Activated CD8-positive, alpha-beta T cell treated with anti-CD3 and anti-CD28 coated beads for 36 hours (primary cell): ENCODE results near the gene NR1H2. TPM values are rescaled to one million over a fixed set of nuclear protein-coding genes. Genes with fewer than 3 reads are reported as not detected.
"Not testable (repeated sequence)": the region's sequence is repeated elsewhere in the genome, so short reads cannot be mapped to it uniquely, and the experiment has no call there.

ENCODE experiments used
- ATAC-seq: fragments of 200-7000 bp; cut with Tn5 transposase; one replicate; pipeline ENCODE4 v1.10.0; 2021; ENCODE audit warnings: mild to moderate bottlenecking, moderate library complexity
- CTCF ChIA-PET: fragments of 350-600 bp; sonication (Branson Sonifier 250); formaldehyde crosslinking; loops from one replicate; lab custom pipeline; 2021; ENCODE audit warnings: antibody characterized with exemption; lab: Charles Lee
- POLR2A ChIA-PET: fragments of 350-600 bp; sonication (Branson Sonifier 250); formaldehyde crosslinking; loops from one replicate; lab custom pipeline; 2021; ENCODE audit warnings: antibody characterized with exemption; lab: Charles Lee
- DNase-seq: peaks from one replicate; pipeline ENCODE4 v3.0.0-alpha.2; 2020
- H3K27ac Mint-ChIP-seq: one replicate; pipeline ENCODE4 v1.8.0; 2021; ENCODE audit warnings: mild to moderate bottlenecking, mixed read lengths
- H3K27me3 Mint-ChIP-seq: one replicate; pipeline ENCODE4 v1.8.0; 2021; ENCODE audit warnings: mixed read lengths
- H3K36me3 Mint-ChIP-seq: one replicate; pipeline ENCODE4 v1.8.0; 2021; ENCODE audit warnings: low read depth, mixed read lengths
- H3K4me1 Mint-ChIP-seq: one replicate; pipeline ENCODE4 v1.8.0; 2021; ENCODE audit warnings: low read depth, mixed read lengths
- H3K4me3 Mint-ChIP-seq: one replicate; pipeline ENCODE4 v1.8.0; 2021; ENCODE audit warnings: mild to moderate bottlenecking, moderate library complexity, mixed read lengths
- H3K9me3 Mint-ChIP-seq: one replicate; pipeline ENCODE4 v1.8.0; 2021; ENCODE audit warnings: mixed read lengths
- CTCF ChIP-seq: fragments of 200-600 bp; IDR thresholded peaks from one replicate; pipeline ENCODE4 v1.8.0; 2022; ENCODE audit warnings: antibody characterized with exemption, mild to moderate bottlenecking
- intact Hi-C: fragments of 100-400 bp; cut with micrococcal nuclease; formaldehyde crosslinking; loops from one replicate; pipeline ENCODE4 v1.10.0; 2022
- total RNA-seq, 2 experiments: library from RNA; stranded (reverse); gene quantifications; one replicate each; pipeline ENCODE4 v1.2.3, GENCODE V29; 2021

Gene NR1H2
- total RNA-seq, 2 experiments from 2014 or later = 50.9 to 52.3 TPM

- Mint-ChIP-seq H3K9me3 (peaks cover 7% of the 10 kb centered on the region), H3K27me3 (peaks cover 69% of the 10 kb centered on the region), H3K4me1 (peaks cover 53% of the 10 kb centered on the region), H3K36me3 (peaks cover 10% of the 10 kb centered on the region), H3K4me3 (no peak overlapping the region), H3K27ac (no peak overlapping the region)
- POLR2A ChIA-PET = interaction anchor here (1.1 kb wide), 1 partner anchor 29 kb away, joined by 3 read pairs; no protein-coding TSS in a partner anchor
- no peak for TF ChIP-seq CTCF
- CTCF ChIA-PET = interaction anchor here (0.7 to 1.6 kb wide), 6 partner anchors 13 to 92 kb away, joined by 3 to 8 read pairs (median 4); no protein-coding TSS in a partner anchor
- no peak for ATAC-seq
- intact Hi-C loops = no loop called here
- no peak for DNase-seq
These were observed 47.4 kb upstream of the NR1H2 start for GRCh38 chr19:50328873-50329145.

- Mint-ChIP-seq H3K4me1 (peaks cover 58% of the 10 kb centered on the region), H3K27ac (no peak within 1 kb of the TSS), H3K36me3 (peaks cover 10% of the 10 kb centered on the region), H3K27me3 (peaks cover 70% of the 10 kb centered on the region), H3K9me3 (peaks cover 7% of the 10 kb centered on the region), H3K4me3 (peak within 1 kb of the TSS; percentile 50)
- intact Hi-C loops = no loop called here
- ChIA-PET CTCF (interaction anchor here (0.7 to 1.6 kb wide), 4 partner anchors 12 to 93 kb away, joined by 3 to 8 read pairs (median 5); no protein-coding TSS in a partner anchor), POLR2A (no interaction called here)
- DNase-seq (peak; percentile 94), ATAC-seq (peak; percentile 56)
- TF ChIP-seq CTCF = no peak
These were observed 46.9 kb upstream of the NR1H2 start, which contains the start of gene KCNC3 for GRCh38 chr19:50329146-50329925. TSS of gene KCNC3 (minus strand) at chr19:50329377. CDS start at chr19:50329082, 295 bp downstream.

GRCh38 chr19:50329926-50330294, 46.3 kb upstream of the NR1H2 start:
- H3K4me3 Mint-ChIP-seq = peak overlapping the region; percentile 50
- CTCF ChIA-PET, DNase-seq, intact Hi-C loops, H3K27ac Mint-ChIP-seq, POLR2A ChIA-PET, ATAC-seq, H3K36me3 Mint-ChIP-seq, H3K9me3 Mint-ChIP-seq: not testable (repeated sequence)
- peaks cover 65% of the 10 kb centered on the region for H3K27me3 Mint-ChIP-seq
- peaks cover 59% of the 10 kb centered on the region for H3K4me1 Mint-ChIP-seq

GRCh38 chr19:50330365-50331078, 45.7 kb upstream of the NR1H2 start:
- CTCF ChIA-PET = interaction anchor here (1.0 kb wide), 1 partner anchor 195 kb away, joined by 3 read pairs; no protein-coding TSS in a partner anchor
- Mint-ChIP-seq H3K36me3 (peaks cover 10% of the 10 kb centered on the region), H3K9me3 (peaks cover 7% of the 10 kb centered on the region), H3K4me3 (peak overlapping the region; percentile 56), H3K4me1 (peaks cover 65% of the 10 kb centered on the region), H3K27me3 (peaks cover 69% of the 10 kb centered on the region), H3K27ac (peak overlapping the region; percentile 42)
- DNase-seq (peak; percentile 86), ATAC-seq (peak; percentile 68)
- POLR2A ChIA-PET = no interaction called here
- intact Hi-C loops = no loop called here
- no peak for TF ChIP-seq CTCF

- intact Hi-C loops = no loop called here
- no peak for TF ChIP-seq CTCF
- Mint-ChIP-seq H3K27me3 (peaks cover 67% of the 10 kb centered on the region), H3K27ac (peak overlapping the region; percentile 45), H3K4me3 (peak overlapping the region; percentile 56), H3K4me1 (peaks cover 68% of the 10 kb centered on the region), H3K9me3 (peaks cover 7% of the 10 kb centered on the region), H3K36me3 (peaks cover 10% of the 10 kb centered on the region)
- DNase-seq (no peak), ATAC-seq (no peak)
- POLR2A ChIA-PET = no interaction called here
- CTCF ChIA-PET = interaction anchor here (1.0 kb wide), 1 partner anchor 195 kb away, joined by 3 read pairs; no protein-coding TSS in a partner anchor
These were observed 44.9 kb upstream of the NR1H2 start for GRCh38 chr19:50331221-50331993.
